GM12878 (cell line): Measurements from ENCODE around the gene ENOPH1. TPM values are rescaled to one million over a fixed set of nuclear protein-coding genes. Genes with fewer than 3 reads are reported as not detected.

Experiments used
- ATAC-seq: fragments of 200-7000 bp; cut with Tn5 transposase; 3 replicates; pipeline ENCODE4 v1.9.1; 2020; ENCODE audit warnings: mild to moderate bottlenecking, moderate library complexity
- BruUV-seq: library from RNA; stranded (reverse); fragments of 400-500 nt; replicated peaks from 2 replicates; lab custom pipeline; 2021; lab: Mats Ljungman, UMichigan
- CTCF ChIA-PET: fragments of 300-600 bp; sonication (Branson Sonifier 250); formaldehyde crosslinking; extraction: SDS; loops from one replicate; lab custom pipeline; 2021; ENCODE audit warnings: inconsistent platforms; lab: Yijun Ruan, JAX
- POLR2A ChIA-PET: fragments of 350-600 bp; formaldehyde crosslinking; extraction: SDS; loops from one replicate; lab custom pipeline; 2021; ENCODE audit warnings: inconsistent platforms; lab: Charles Lee
- RAD21 ChIA-PET: fragments of 300-600 bp; sonication (Branson Sonifier 250); formaldehyde crosslinking; loops from one replicate; lab custom pipeline; 2023; ENCODE audit warnings: antibody characterized with exemption; ENCODE audit not compliant: unreplicated experiment; lab: Charles Lee
- SMC1A ChIA-PET: fragments of 300-600 bp; sonication (Branson Sonifier 250); formaldehyde crosslinking; loops from one replicate; lab custom pipeline; 2023; ENCODE audit not compliant: unreplicated experiment, uncharacterized antibody; lab: Charles Lee
- DNase-seq: peaks from one replicate; pipeline ENCODE4 v3.0.0-alpha.2; 2011; ENCODE audit warnings: low read depth, low spot score
- FAIRE-seq: peaks from 3 replicates; lab custom pipeline; 2011; peaks lifted over from hg19 to GRCh38; lab: Jason Lieb, UNC
- H2AFZ ChIP-seq: 2 replicates; pipeline ENCODE4 v1.6.0; 2011; ENCODE audit warnings: low read depth, low read length, control low read depth; ENCODE audit not compliant: control insufficient read depth
- H3K27ac ChIP-seq: 2 replicates; pipeline ENCODE4 v1.5.1; 2011; ENCODE audit warnings: control low read depth; ENCODE audit not compliant: control insufficient read depth, insufficient read depth
- H3K27me3 ChIP-seq, 2 experiments: replicated peaks in 1 of 2; 2 replicates each; pipeline versions ENCODE4 v1.6.0 to v1.6.1; 2011; ENCODE audit warnings: low read length in 1 of 2; ENCODE audit not compliant: control insufficient read depth in 2 of 2, insufficient read depth in 2 of 2
- H3K36me3 ChIP-seq, 2 experiments: 2 replicates each; pipeline ENCODE4 v1.5.1; 2011; ENCODE audit warnings: low read length in 1 of 2; ENCODE audit not compliant: control insufficient read depth in 2 of 2, insufficient read depth in 2 of 2
- H3K4me1 ChIP-seq: 2 replicates; pipeline ENCODE4 v1.6.1; 2011; ENCODE audit warnings: mild to moderate bottlenecking, low read length, moderate library complexity, mixed read lengths; ENCODE audit not compliant: control insufficient read depth, insufficient read depth
- H3K4me2 ChIP-seq: 2 replicates; pipeline ENCODE4 v1.6.0; 2011; ENCODE audit warnings: control low read depth; ENCODE audit not compliant: control insufficient read depth, insufficient read depth
- H3K4me3 ChIP-seq: fragments of 200-600 bp; sonication (generic); 2 replicates; pipeline ENCODE4 v1.5.1; 2016
- H3K79me2 ChIP-seq: 2 replicates; pipeline ENCODE4 v1.6.0; 2011; ENCODE audit warnings: low read length; ENCODE audit not compliant: control insufficient read depth, insufficient read depth
- H3K9ac ChIP-seq: 2 replicates; pipeline ENCODE4 v1.8.0; 2011; ENCODE audit warnings: low read length, control low read depth, mixed read lengths; ENCODE audit not compliant: control insufficient read depth, insufficient read depth
- H3K9me3 ChIP-seq: replicated peaks from 3 replicates; pipeline ENCODE4 v1.5.1; 2011; ENCODE audit warnings: mild to moderate bottlenecking, low read length; ENCODE audit not compliant: control insufficient read depth, insufficient read depth
- H4K20me1 ChIP-seq: 2 replicates; pipeline ENCODE4 v1.6.0; 2011; ENCODE audit not compliant: control insufficient read depth, insufficient read depth
- BCL11A ChIP-seq: IDR thresholded peaks from 2 replicates; pipeline ENCODE4 v1.6.1; 2011; ENCODE audit warnings: low read depth, low read length
- BCL3 ChIP-seq: IDR thresholded peaks from 2 replicates; pipeline ENCODE4 v1.6.1; 2011; ENCODE audit warnings: borderline replicate concordance, low read depth, mild to moderate bottlenecking, moderate library complexity, low read length; ENCODE audit not compliant: insufficient read depth, poor library complexity, severe bottlenecking
- ESRRA ChIP-seq: IDR thresholded peaks from 2 replicates; pipeline ENCODE4 v1.6.1; 2012; ENCODE audit warnings: mild to moderate bottlenecking, low read length, improper control_type of control experiment
- FOXK2 ChIP-seq: fragments of 450-650 bp; IDR thresholded peaks from 2 replicates; pipeline ENCODE4 v1.6.1; 2017; ENCODE audit warnings: mild to moderate bottlenecking, moderate library complexity
- HSF1 ChIP-seq: fragments of 150-350 bp; IDR thresholded peaks from 2 replicates; pipeline ENCODE4 v1.6.1; 2014; ENCODE audit warnings: mild to moderate bottlenecking, low read depth, low read length
- MTA3 ChIP-seq: IDR thresholded peaks from 2 replicates; pipeline ENCODE4 v1.6.1; 2012; ENCODE audit warnings: low read length, inconsistent platforms, borderline replicate concordance
- NKRF ChIP-seq: fragments of 450-650 bp; conservative IDR thresholded peaks from 2 replicates; pipeline ENCODE4 v1.6.1; 2017; ENCODE audit warnings: mild to moderate bottlenecking, moderate library complexity
- NR2C2 ChIP-seq: IDR thresholded peaks from 2 replicates; pipeline ENCODE4 v1.6.1; 2011; ENCODE audit warnings: borderline replicate concordance, low read depth; ENCODE audit not compliant: control insufficient read depth, insufficient read length
- PAX8 ChIP-seq: fragments of 450-650 bp; IDR thresholded peaks from 2 replicates; pipeline ENCODE4 v1.6.1; 2017; ENCODE audit warnings: mild to moderate bottlenecking, moderate library complexity
- PML ChIP-seq: IDR thresholded peaks from 2 replicates; pipeline ENCODE4 v1.6.1; 2012; ENCODE audit warnings: low read length, inconsistent platforms
- POLR2A ChIP-seq: IDR thresholded peaks from 2 replicates; pipeline ENCODE4 v1.6.1; 2011; ENCODE audit warnings: low read depth, mild to moderate bottlenecking, low read length
- POLR2AphosphoS2 ChIP-seq: IDR thresholded peaks from 2 replicates; pipeline ENCODE4 v1.6.1; 2011; ENCODE audit warnings: low read depth, mild to moderate bottlenecking, low read length, improper control_type of control experiment, moderate library complexity
- POLR2AphosphoS5 ChIP-seq: IDR thresholded peaks from 2 replicates; pipeline ENCODE4 v1.6.1; 2011; ENCODE audit warnings: mild to moderate bottlenecking, low read length, inconsistent platforms
- SMAD5 ChIP-seq: IDR thresholded peaks from 2 replicates; pipeline ENCODE4 v1.6.1; 2016; ENCODE audit warnings: antibody characterized with exemption, low read depth
- ZBED1 ChIP-seq: IDR thresholded peaks from 2 replicates; pipeline ENCODE4 v1.6.1; 2016; ENCODE audit warnings: borderline replicate concordance
- ZSCAN29 ChIP-seq: fragments of 450-650 bp; IDR thresholded peaks from 2 replicates; pipeline ENCODE4 v1.6.1; 2017; ENCODE audit warnings: mild to moderate bottlenecking, moderate library complexity
- WGBS: methylation state at CpG from one replicate; pipeline ENCODE4 v1.1.6; 2016; ENCODE audit warnings: low lambda C conversion rate; ENCODE audit not compliant: insufficient replicate concordance, insufficient coverage; ENCODE audit errors: missing lambda C conversion rate; 5-methylcytosine and 5-hydroxymethylcytosine counted together
- in situ Hi-C: fragments of 300-500 bp; cut with MboI; formaldehyde crosslinking; loops from 9 replicates; pipeline ENCODE4 v1.14.3; 2018; ENCODE audit warnings: mixed read lengths
- intact Hi-C: fragments of 100-400 bp; cut with micrococcal nuclease; formaldehyde crosslinking; loops from one replicate; pipeline ENCODE4 v1.14.2; 2022; ENCODE audit not compliant: unreplicated experiment
- polyA plus RNA-seq, 11 experiments: library from polyadenylated mRNA; depleted of rRNA in 4 of 11; unstranded in 6 of 11; stranded (reverse) in 5 of 11; fragments of >200 nt; fragmentation: Nextera tagmentation in 4 of 11; fragmentation: Illumina TruSeq in 1 of 11; extraction: Ambion mirVana in 4 of 11; extraction: Trizol in 1 of 11; gene quantifications; 1 replicate in 1 of 11; 2 replicates in 10 of 11; pipeline versions ENCODE4 v1.2.1 to v1.2.3, GENCODE V29; 2011 to 2016; ENCODE audit warnings: inconsistent platforms in 2 of 11, missing spikeins in 2 of 11, low read depth in 1 of 11
- total RNA-seq, 4 experiments: library from RNA; depleted of rRNA in 3 of 4; stranded (reverse); fragments of >200 nt in 3 of 4; fragmentation: Illumina TruSeq in 1 of 4; extraction: Trizol in 1 of 4; gene quantifications; 2 replicates each; pipeline versions ENCODE4 v1.2.1 to v1.2.3, GENCODE V29; 2013 to 2021

ENOPH1 gene
- total and polyA plus RNA-seq, 10 of the 15 experiments (the other 5 are each of a cell fraction or from before 2014, with no cell fraction given): 24.4 to 83.6 (median 46.7) TPM

GRCh38 chr4:82423245-82424054, 6.9 kb upstream of the ENOPH1 start:
- SMC1A ChIA-PET: interaction anchor here (0.6 to 1.9 kb wide), 6 partner anchors 8 to 69 kb away, joined by 3 to 5 read pairs (median 3); no protein-coding TSS in a partner anchor
- CTCF ChIA-PET: interaction anchor here (1.0 to 1.5 kb wide), 2 partner anchors 12 to 62 kb away, joined by 4 to 6 read pairs; no protein-coding TSS in a partner anchor
- no peak overlapping the region for H3K27ac ChIP-seq
- H3K36me3 ChIP-seq: peaks cover 2 to 24% of the 10 kb centered on the region in 2 experiments
- in situ Hi-C loops (loop anchor here (10.0 kb wide), 1 partner anchor 49 kb away; the partner anchor contains the start of gene HNRNPD), intact Hi-C loops (loop anchor here (10.0 kb wide), 1 partner anchor 139 kb away; no protein-coding TSS in a partner anchor)
- H3K9ac ChIP-seq: no peak overlapping the region
- no peak for DNase-seq
- H3K4me3 ChIP-seq: no peak overlapping the region
- no peak overlapping the region for H2AFZ ChIP-seq
- RAD21 ChIA-PET: no interaction called here
- peaks cover 13% of the 10 kb centered on the region for H4K20me1 ChIP-seq
- H3K9me3 ChIP-seq: no peaks in the 10 kb centered on the region
- no peak for FAIRE-seq
- no peaks in the 10 kb centered on the region for H3K27me3 ChIP-seq
- no TSS peak for BruUV-seq
- no peak overlapping the region for H3K4me2 ChIP-seq
- peak; percentile 7; the same call in 2 of the 3 replicates for ATAC-seq
- POLR2A ChIA-PET: no interaction called here
- WGBS: 76% methylated on average over 7 of the region's 7 CpGs
- H3K79me2 ChIP-seq: peaks cover 30% of the 10 kb centered on the region
- H3K4me1 ChIP-seq: peaks cover 3% of the 10 kb centered on the region; the same call in 1 of the 2 replicates
- TF ChIP-seq NR2C2 (no peak), ZSCAN29 (no peak), BCL3 (peak; percentile 17), ZBED1 (peak; percentile 59; the same call in 1 of the 2 replicates), FOXK2 (no peak), POLR2AphosphoS2 (peak; percentile 88), NKRF (no peak), POLR2AphosphoS5 (peak; percentile 87), SMAD5 (no peak), POLR2A (peak; percentile 47; the same call in 1 of the 2 replicates), PAX8 (no peak), BCL11A (no peak), MTA3 (peak; percentile 4; the same call in 1 of the 2 replicates), ESRRA (no peak), PML (peak; percentile 11; the same call in 1 of the 2 replicates), HSF1 (no peak)
